ENCODE measurements around the gene SLC25A47.
"Not testable (repeated sequence)": the region's sequence is repeated elsewhere in the genome, so short reads cannot be mapped to it uniquely, and the experiment has no call there.

Gene SLC25A47

GRCh38 chr14:100294963-100295330 is 28.2 kb upstream of the SLC25A47 start:
- H2BK120ac ChIP-seq (ENCODE audit: insufficient read depth, low read length, poor library complexity) = no peak overlapping the region
- no peak overlapping the region for H3K23ac ChIP-seq (ENCODE audit: low read length)
- H3K27me3 ChIP-seq (ENCODE audit: insufficient read depth, low read length) = no peaks in the 10 kb centered on the region
- no peak overlapping the region for H3K14ac ChIP-seq (ENCODE audit: low read length)
- H3K9me3 ChIP-seq (ENCODE audit: insufficient read depth, low read depth, low read length) = peaks cover 2% of the 10 kb centered on the region
- no peak overlapping the region for H4K8ac ChIP-seq (ENCODE audit: low read depth, low read length)
- H3K27ac ChIP-seq (ENCODE audit: low read depth, low read length) = no peak overlapping the region
- no peak overlapping the region for H2BK12ac ChIP-seq (ENCODE audit: low read length)
- peaks cover 28 to 41% of the 10 kb centered on the region in 2 experiments for H3K36me3 ChIP-seq (ENCODE audit: control insufficient read depth in 1 of 2, insufficient read depth in 2 of 2, low read length in 2 of 2)
- H3K4me3 ChIP-seq (ENCODE audit: low read depth, low read length) = no peak overlapping the region
- no peak overlapping the region for H3K9ac ChIP-seq (ENCODE audit: low read length)
- no peaks in the 10 kb centered on the region for H3K79me2 ChIP-seq (ENCODE audit: control insufficient read depth, insufficient read depth, low read length, poor library complexity)
- H4K91ac ChIP-seq (ENCODE audit: low read depth, low read length) = no peak overlapping the region
- H2AK5ac ChIP-seq (ENCODE audit: low read length) = no peak overlapping the region
- H3K4ac ChIP-seq (ENCODE audit: low read depth, low read length) = no peak overlapping the region
- no peak for DNase-seq
- H2AFZ ChIP-seq (ENCODE audit: insufficient read depth, low read length, poor library complexity) = no peak overlapping the region
- H3K79me1 ChIP-seq (ENCODE audit: low read length) = no peaks in the 10 kb centered on the region
- H3K4me1 ChIP-seq (ENCODE audit: control insufficient read depth in 1 of 2, insufficient read depth in 2 of 2, low read length in 2 of 2) = peaks cover 0 to 5% of the 10 kb centered on the region in 2 experiments
- no peak overlapping the region for H3K18ac ChIP-seq (ENCODE audit: low read length)
- H2BK5ac ChIP-seq (ENCODE audit: low read depth, low read length, poor library complexity) = no peak overlapping the region
- H4K12ac ChIP-seq (ENCODE audit: low read depth, low read length) = no peak overlapping the region
- WGBS (ENCODE audit: extremely low coverage, insufficient coverage, insufficient read length) = no CpG with 5 or more reads among the region's 2 CpGs
- no peak overlapping the region for H3K4me2 ChIP-seq (ENCODE audit: low read length)

GRCh38 chr14:100295376-100296105 is 27.6 kb upstream of the SLC25A47 start:
- H3K36me3 ChIP-seq (ENCODE audit: control insufficient read depth in 1 of 2, insufficient read depth in 2 of 2, low read length in 2 of 2) = peaks cover 26 to 39% of the 10 kb centered on the region in 2 experiments
- H3K9me3 ChIP-seq (ENCODE audit: insufficient read depth, low read depth, low read length) = peaks cover 2% of the 10 kb centered on the region
- H3K18ac ChIP-seq (ENCODE audit: low read length) = no peak overlapping the region
- no peaks in the 10 kb centered on the region for H3K27me3 ChIP-seq (ENCODE audit: insufficient read depth, low read length)
- H3K4me2 ChIP-seq (ENCODE audit: low read length) = no peak overlapping the region
- no peak overlapping the region for H2BK5ac ChIP-seq (ENCODE audit: low read depth, low read length, poor library complexity)
- no peaks in the 10 kb centered on the region for H3K79me1 ChIP-seq (ENCODE audit: low read length)
- no peak overlapping the region for H3K23ac ChIP-seq (ENCODE audit: low read length)
- H3K4ac ChIP-seq (ENCODE audit: low read depth, low read length) = no peak overlapping the region
- H2BK12ac ChIP-seq (ENCODE audit: low read length) = no peak overlapping the region
- H3K27ac ChIP-seq (ENCODE audit: low read depth, low read length) = no peak overlapping the region
- H2AK5ac ChIP-seq (ENCODE audit: low read length) = no peak overlapping the region
- H3K9ac ChIP-seq (ENCODE audit: low read length) = no peak overlapping the region
- H3K79me2 ChIP-seq (ENCODE audit: control insufficient read depth, insufficient read depth, low read length, poor library complexity) = no peaks in the 10 kb centered on the region
- no peak overlapping the region for H4K12ac ChIP-seq (ENCODE audit: low read depth, low read length)
- H2AFZ ChIP-seq (ENCODE audit: insufficient read depth, low read length, poor library complexity) = no peak overlapping the region
- no peak for DNase-seq
- H3K4me3 ChIP-seq (ENCODE audit: low read depth, low read length) = no peak overlapping the region
- H4K91ac ChIP-seq (ENCODE audit: low read depth, low read length) = no peak overlapping the region
- H4K8ac ChIP-seq (ENCODE audit: low read depth, low read length) = no peak overlapping the region
- no peak overlapping the region for H3K14ac ChIP-seq (ENCODE audit: low read length)
- H2BK120ac ChIP-seq (ENCODE audit: insufficient read depth, low read length, poor library complexity) = no peak overlapping the region
- no peaks in the 10 kb centered on the region for H3K4me1 ChIP-seq (ENCODE audit: control insufficient read depth in 1 of 2, insufficient read depth in 2 of 2, low read length in 2 of 2)
- WGBS (ENCODE audit: extremely low coverage, insufficient coverage, insufficient read length) = no CpG with 5 or more reads among the region's 16 CpGs

GRCh38 chr14:100296106-100296651 is 27.0 kb upstream of the SLC25A47 start:
- Histone ChIP-seq H2BK12ac (ENCODE audit: low read length) (no peak overlapping the region), H3K27me3 (ENCODE audit: insufficient read depth, low read length) (no peaks in the 10 kb centered on the region), H3K4me1 (ENCODE audit: control insufficient read depth in 1 of 2, insufficient read depth in 2 of 2, low read length in 2 of 2) (no peaks in the 10 kb centered on the region), H3K4ac (ENCODE audit: low read depth, low read length) (no peak overlapping the region), H3K79me2 (ENCODE audit: control insufficient read depth, insufficient read depth, low read length, poor library complexity) (no peaks in the 10 kb centered on the region), H3K79me1 (ENCODE audit: low read length) (no peaks in the 10 kb centered on the region), H3K4me2 (ENCODE audit: low read length) (no peak overlapping the region), H2AFZ (ENCODE audit: insufficient read depth, low read length, poor library complexity) (no peak overlapping the region), H3K14ac (ENCODE audit: low read length) (no peak overlapping the region), H4K12ac (ENCODE audit: low read depth, low read length) (no peak overlapping the region), H3K4me3 (ENCODE audit: low read depth, low read length) (no peak overlapping the region), H3K23ac (ENCODE audit: low read length) (no peak overlapping the region), H2BK120ac (ENCODE audit: insufficient read depth, low read length, poor library complexity) (no peak overlapping the region), H2BK5ac (ENCODE audit: low read depth, low read length, poor library complexity) (no peak overlapping the region), H3K9me3 (ENCODE audit: insufficient read depth, low read depth, low read length) (no peaks in the 10 kb centered on the region), H4K91ac (ENCODE audit: low read depth, low read length) (no peak overlapping the region), H3K9ac (ENCODE audit: low read length) (no peak overlapping the region), H3K18ac (ENCODE audit: low read length) (no peak overlapping the region), H3K27ac (ENCODE audit: low read depth, low read length) (no peak overlapping the region), H4K8ac (ENCODE audit: low read depth, low read length) (no peak overlapping the region), H3K36me3 (ENCODE audit: control insufficient read depth in 1 of 2, insufficient read depth in 2 of 2, low read length in 2 of 2) (peaks cover 20 to 33% of the 10 kb centered on the region in 2 experiments), H2AK5ac (ENCODE audit: low read length) (no peak overlapping the region)
- no CpG with 5 or more reads among the region's 9 CpGs for WGBS (ENCODE audit: extremely low coverage, insufficient coverage, insufficient read length)
- DNase-seq = no peak

- H4K91ac ChIP-seq (ENCODE audit: low read depth, low read length); H3K23ac ChIP-seq (ENCODE audit: low read length); H2BK120ac ChIP-seq (ENCODE audit: insufficient read depth, low read length, poor library complexity); H3K14ac ChIP-seq (ENCODE audit: low read length); H2AFZ ChIP-seq (ENCODE audit: insufficient read depth, low read length, poor library complexity); H3K27ac ChIP-seq (ENCODE audit: low read depth, low read length); H2BK12ac ChIP-seq (ENCODE audit: low read length); H3K4me1 ChIP-seq (ENCODE audit: control insufficient read depth in 1 of 2, insufficient read depth in 2 of 2, low read length in 2 of 2); H3K9me3 ChIP-seq (ENCODE audit: insufficient read depth, low read depth, low read length); DNase-seq; H4K8ac ChIP-seq (ENCODE audit: low read depth, low read length); H3K18ac ChIP-seq (ENCODE audit: low read length); H3K4me2 ChIP-seq (ENCODE audit: low read length); H3K9ac ChIP-seq (ENCODE audit: low read length); H3K27me3 ChIP-seq (ENCODE audit: insufficient read depth, low read length); H3K4ac ChIP-seq (ENCODE audit: low read depth, low read length); H3K79me1 ChIP-seq (ENCODE audit: low read length); H2BK5ac ChIP-seq (ENCODE audit: low read depth, low read length, poor library complexity); H4K12ac ChIP-seq (ENCODE audit: low read depth, low read length); H2AK5ac ChIP-seq (ENCODE audit: low read length); H3K4me3 ChIP-seq (ENCODE audit: low read depth, low read length); H3K79me2 ChIP-seq (ENCODE audit: control insufficient read depth, insufficient read depth, low read length, poor library complexity): not testable (repeated sequence)
- WGBS (ENCODE audit: extremely low coverage, insufficient coverage, insufficient read length) = no CpG with 5 or more reads among the region's 11 CpGs
- H3K36me3 ChIP-seq (ENCODE audit: control insufficient read depth in 1 of 2, insufficient read depth in 2 of 2, low read length in 2 of 2) = peaks cover 15 to 27% of the 10 kb centered on the region in 2 experiments
Measured at GRCh38 chr14:100296729-100297128, 26.4 kb upstream of the SLC25A47 start.

Data from trophoblast cell (in vitro differentiated cells and primary cell).